Thoracic aorta (tissue), 2 donors: ENCODE data around the gene CCR9. TPM values are rescaled to one million over a fixed set of nuclear protein-coding genes. Genes with fewer than 3 reads are reported as not detected.
"Not testable (repeated sequence)": the region's sequence is repeated elsewhere in the genome, so short reads cannot be mapped to it uniquely, and the experiment has no call there.

Experiments
- ATAC-seq: fragments of 150-250 bp; one replicate; pipeline ENCODE4 v1.8.0; 2017; ENCODE audit warnings: low read depth; ENCODE audit not compliant: insufficient number of reproducible peaks, low FRiP score
- DNase-seq: peaks from one replicate; pipeline ENCODE4 v3.0.0-alpha.2; 2020; ENCODE audit warnings: low spot score
- H3K27ac ChIP-seq, 2 donors: fragments of 200-600 bp; sonication (generic); 1 replicate in 1 of 2; 2 replicates in 1 of 2; pipeline ENCODE4 v1.5.1; 2016; ENCODE audit warnings: mild to moderate bottlenecking in 2 of 2, moderate library complexity in 2 of 2
- H3K27me3 ChIP-seq: fragments of 200-600 bp; sonication (generic); replicated peaks from 2 replicates; pipeline ENCODE4 v1.6.0; 2016; ENCODE audit warnings: mild to moderate bottlenecking; ENCODE audit not compliant: insufficient read depth
- H3K36me3 ChIP-seq: fragments of 200-600 bp; sonication (generic); one replicate; pipeline ENCODE4 v1.5.1; 2016
- H3K4me1 ChIP-seq, 2 donors: fragments of 200-600 bp; sonication (generic); 1 replicate in 1 of 2; 2 replicates in 1 of 2; pipeline versions ENCODE4 v1.5.1 to v1.6.0; 2016; ENCODE audit warnings: low read depth in 2 of 2, mild to moderate bottlenecking in 1 of 2; ENCODE audit not compliant: control insufficient read depth in 1 of 2
- H3K4me3 ChIP-seq: fragments of 200-600 bp; sonication (generic); 2 replicates; pipeline ENCODE4 v1.5.1; 2016; ENCODE audit warnings: mild to moderate bottlenecking
- H3K9me3 ChIP-seq: fragments of 200-600 bp; sonication (generic); 2 replicates; pipeline ENCODE4 v1.5.1; 2016
- CTCF ChIP-seq: fragments of 200-600 bp; sonication (generic); IDR thresholded peaks from one replicate; pipeline ENCODE4 v1.5.1; 2019; ENCODE audit warnings: antibody characterized with exemption
- total RNA-seq, 2 donors: library from RNA; depleted of rRNA; stranded (reverse); fragments of >200 nt; gene quantifications; one replicate each; pipeline versions ENCODE4 v1.1.0 to v1.2.3, GENCODE V29; 2016

CCR9 gene
- total RNA-seq, 2 donors from 2014 or later = not detected

- H3K9me3 ChIP-seq = no peaks in the 10 kb centered on the region
- H3K4me3 ChIP-seq = no peak overlapping the region
- no peaks in the 10 kb centered on the region for H3K27me3 ChIP-seq
- no peaks in the 10 kb centered on the region for H3K36me3 ChIP-seq
- ATAC-seq = no peak
- TF ChIP-seq CTCF = no peak
- DNase-seq = no peak
- peaks cover 4 to 14% of the 10 kb centered on the region in 2 donors for H3K4me1 ChIP-seq
- H3K27ac ChIP-seq = no peak overlapping the region
Observed at GRCh38 chr3:45842851-45843625, 43.3 kb upstream of the CCR9 start.

- peaks cover 4 to 14% of the 10 kb centered on the region in 2 donors for H3K4me1 ChIP-seq
- DNase-seq = no peak
- H3K9me3 ChIP-seq = no peaks in the 10 kb centered on the region
- no peak for ATAC-seq
- no peak overlapping the region for H3K27ac ChIP-seq
- H3K4me3 ChIP-seq = no peak overlapping the region
- TF ChIP-seq CTCF = no peak
- H3K36me3 ChIP-seq = no peaks in the 10 kb centered on the region
- H3K27me3 ChIP-seq = no peaks in the 10 kb centered on the region
Observed at GRCh38 chr3:45844616-45845015, 41.7 kb upstream of the CCR9 start.

GRCh38 chr3:45848392-45848791 lies 38.0 kb upstream of the CCR9 start:
- Histone ChIP-seq H3K4me3 (no peak overlapping the region), H3K4me1 (no peaks in the 10 kb centered on the region), H3K27me3 (no peaks in the 10 kb centered on the region), H3K9me3 (no peaks in the 10 kb centered on the region), H3K36me3 (no peaks in the 10 kb centered on the region), H3K27ac (no peak overlapping the region)
- DNase-seq = no peak
- ATAC-seq = no peak
- TF ChIP-seq CTCF = no peak

GRCh38 chr3:45852828-45853227 lies 33.5 kb upstream of the CCR9 start:
- no peak for ATAC-seq
- no peaks in the 10 kb centered on the region for H3K27me3 ChIP-seq
- TF ChIP-seq CTCF = no peak
- no peak for DNase-seq
- H3K4me3 ChIP-seq = no peak overlapping the region
- no peaks in the 10 kb centered on the region for H3K36me3 ChIP-seq
- H3K9me3 ChIP-seq = no peaks in the 10 kb centered on the region
- H3K4me1 ChIP-seq = no peaks in the 10 kb centered on the region
- H3K27ac ChIP-seq = no peak overlapping the region

- not testable (repeated sequence) for H3K9me3 ChIP-seq, ATAC-seq, DNase-seq, H3K27me3 ChIP-seq, H3K4me3 ChIP-seq, H3K4me1 ChIP-seq, H3K36me3 ChIP-seq, H3K27ac ChIP-seq
Observed at GRCh38 chr3:45856323-45856722, 30.0 kb upstream of the CCR9 start.

- not testable (repeated sequence) for H3K27me3 ChIP-seq, H3K9me3 ChIP-seq, H3K27ac ChIP-seq, ATAC-seq, H3K36me3 ChIP-seq, H3K4me3 ChIP-seq, DNase-seq, H3K4me1 ChIP-seq
Observed at GRCh38 chr3:45857024-45857423, 29.3 kb upstream of the CCR9 start.
